ENCODE measurements around the gene SLC35A2. TPM values are rescaled to one million over a fixed set of nuclear protein-coding genes. Genes with fewer than 3 reads are reported as not detected.

Gene SLC35A2
- total RNA-seq, 1 donor from 2014 or later: 7.1 TPM

GRCh38 chrX:48957477-48957826, 46.0 kb upstream of the SLC35A2 start, which contains the start of gene OTUD5:
Gene OTUD5 (minus strand): TSS chrX:48957607. CDS start chrX:48957570, 37 bp downstream.
- intact Hi-C loops (cut with DNase I): loop anchor here (5.0 kb wide), 1 partner anchor 85 kb away; the partner anchor contains the start of gene TFE3
- TF ChIP-seq POLR2AphosphoS5 (IDR thresholded peaks at IDR 0.05; ENCODE audit: insufficient read depth in 1 of 2, low read depth in 1 of 2) (no peak), POLR2A (IDR thresholded peaks at IDR 0.05) (peak in 1 of 2 donors; percentile 15)
- TF ChIP-seq, protein P1, sequence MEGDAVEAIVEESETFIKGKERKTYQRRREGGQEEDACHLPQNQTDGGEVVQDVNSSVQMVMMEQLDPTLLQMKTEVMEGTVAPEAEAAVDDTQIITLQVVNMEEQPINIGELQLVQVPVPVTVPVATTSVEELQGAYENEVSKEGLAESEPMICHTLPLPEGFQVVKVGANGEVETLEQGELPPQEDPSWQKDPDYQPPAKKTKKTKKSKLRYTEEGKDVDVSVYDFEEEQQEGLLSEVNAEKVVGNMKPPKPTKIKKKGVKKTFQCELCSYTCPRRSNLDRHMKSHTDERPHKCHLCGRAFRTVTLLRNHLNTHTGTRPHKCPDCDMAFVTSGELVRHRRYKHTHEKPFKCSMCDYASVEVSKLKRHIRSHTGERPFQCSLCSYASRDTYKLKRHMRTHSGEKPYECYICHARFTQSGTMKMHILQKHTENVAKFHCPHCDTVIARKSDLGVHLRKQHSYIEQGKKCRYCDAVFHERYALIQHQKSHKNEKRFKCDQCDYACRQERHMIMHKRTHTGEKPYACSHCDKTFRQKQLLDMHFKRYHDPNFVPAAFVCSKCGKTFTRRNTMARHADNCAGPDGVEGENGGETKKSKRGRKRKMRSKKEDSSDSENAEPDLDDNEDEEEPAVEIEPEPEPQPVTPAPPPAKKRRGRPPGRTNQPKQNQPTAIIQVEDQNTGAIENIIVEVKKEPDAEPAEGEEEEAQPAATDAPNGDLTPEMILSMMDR (IDR thresholded peaks at IDR 0.05): no peak
- Histone ChIP-seq H3K36me3 (no peaks in the 10 kb centered on the region), H3K9me3 (no peaks in the 10 kb centered on the region), H3K4me1 (peaks cover 36% of the 10 kb centered on the region), H3K27ac (peak within 1 kb of the TSS; percentile 90), H3K4me3 (peak within 1 kb of the TSS; percentile 61 to 64), H3K27me3 (no peaks in the 10 kb centered on the region)
- DNase-seq (ENCODE audit: extremely low spot score in 2 of 2): no peak

DNA sequence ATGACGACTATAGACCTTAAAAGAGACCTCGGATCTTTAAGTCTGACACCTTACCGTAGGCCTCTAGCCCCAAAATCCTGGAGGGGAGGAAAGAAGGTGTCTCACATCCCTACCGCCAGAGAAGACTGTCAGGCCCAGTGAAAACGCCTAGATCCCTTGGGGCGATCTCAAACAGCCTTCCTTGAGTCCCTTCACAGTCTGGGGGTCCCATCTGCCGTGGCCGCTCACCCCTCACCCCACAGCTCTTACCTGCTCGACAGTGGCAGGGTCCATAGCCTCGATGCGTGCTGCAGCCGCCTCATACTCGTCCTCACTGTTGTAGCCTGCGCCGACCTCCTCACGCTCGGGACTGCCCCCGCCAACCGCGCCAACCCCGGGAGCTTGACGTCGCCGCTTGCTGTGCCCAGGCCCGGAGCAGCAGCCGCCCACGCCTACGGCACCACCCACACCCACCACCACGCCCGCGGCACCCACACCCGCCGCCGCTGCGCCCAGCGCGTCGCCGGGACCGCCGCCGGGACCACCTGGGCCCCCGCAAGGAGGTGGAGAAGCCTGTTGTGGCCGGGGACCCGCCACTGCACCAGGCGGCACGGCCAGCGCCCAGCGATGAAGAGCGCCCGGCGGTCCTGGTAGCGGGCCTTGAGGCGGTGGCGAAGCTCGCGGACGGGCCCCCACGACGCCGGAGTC, 45.4 kb upstream of the SLC35A2 start:
- Histone ChIP-seq H3K4me1 (peaks cover 38% of the 10 kb centered on the region), H3K9me3 (no peaks in the 10 kb centered on the region), H3K27me3 (no peaks in the 10 kb centered on the region), H3K36me3 (no peaks in the 10 kb centered on the region), H3K4me3 (peak overlapping the region; percentile 61 to 64), H3K27ac (peak overlapping the region; percentile 90)
- intact Hi-C loops (cut with DNase I): loop anchor here (5.0 kb wide), 1 partner anchor 85 kb away; the partner anchor contains the start of gene TFE3
- TF ChIP-seq, protein P1 (IDR thresholded peaks at IDR 0.05): no peak
- TF ChIP-seq POLR2AphosphoS5 (IDR thresholded peaks at IDR 0.05; ENCODE audit: insufficient read depth in 1 of 2, low read depth in 1 of 2) (no peak), POLR2A (IDR thresholded peaks at IDR 0.05) (no peak)
- no peak for DNase-seq (ENCODE audit: extremely low spot score in 2 of 2)

DNA sequence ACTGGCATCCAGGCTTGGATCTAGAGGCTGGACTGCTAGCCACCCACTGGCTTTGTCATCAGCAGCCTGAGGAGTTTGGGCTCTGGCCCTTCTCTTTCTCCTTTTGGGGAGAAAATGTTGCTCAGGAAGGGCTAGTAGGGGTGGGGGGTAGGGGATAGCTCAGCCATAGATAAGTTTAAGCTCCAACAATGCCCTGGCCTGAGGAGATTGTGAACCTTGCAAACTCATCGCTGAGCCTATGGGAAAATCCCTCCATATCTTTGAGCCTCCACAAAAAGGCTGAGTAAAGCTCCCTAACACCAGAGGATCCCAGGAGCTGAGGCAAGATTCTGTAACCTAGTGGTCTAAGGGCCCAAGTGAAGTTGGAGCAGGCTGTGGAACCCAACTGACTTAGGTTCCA, 37.1 kb upstream of the SLC35A2 start:
- no peaks in the 10 kb centered on the region for H3K36me3 ChIP-seq
- no peaks in the 10 kb centered on the region for H3K9me3 ChIP-seq
- no peak overlapping the region for H3K4me3 ChIP-seq
- H3K27ac ChIP-seq: no peak overlapping the region
- peaks cover 25% of the 10 kb centered on the region for H3K4me1 ChIP-seq
- DNase-seq (ENCODE audit: extremely low spot score in 2 of 2): no peak
- intact Hi-C loops (cut with DNase I): no loop called here
- TF ChIP-seq POLR2A (IDR thresholded peaks at IDR 0.05) (no peak), POLR2AphosphoS5 (IDR thresholded peaks at IDR 0.05; ENCODE audit: insufficient read depth in 1 of 2, low read depth in 1 of 2) (no peak)
- TF ChIP-seq, protein P1 (IDR thresholded peaks at IDR 0.05): no peak
- H3K27me3 ChIP-seq: no peaks in the 10 kb centered on the region

GRCh38 chrX:48945517-48946348, 34.3 kb upstream of the SLC35A2 start:
- DNase-seq (ENCODE audit: extremely low spot score in 2 of 2): no peak
- TF ChIP-seq, protein P1 (IDR thresholded peaks at IDR 0.05): peak in 1 of 3 experiments; percentile 53
- no peak for TF ChIP-seq POLR2AphosphoS5 (IDR thresholded peaks at IDR 0.05; ENCODE audit: insufficient read depth in 1 of 2, low read depth in 1 of 2)
- Histone ChIP-seq H3K4me3 (no peak overlapping the region), H3K4me1 (peaks cover 22% of the 10 kb centered on the region), H3K9me3 (no peaks in the 10 kb centered on the region), H3K27me3 (no peaks in the 10 kb centered on the region), H3K36me3 (no peaks in the 10 kb centered on the region), H3K27ac (no peak overlapping the region)
- intact Hi-C loops (cut with DNase I): no loop called here
